C1 segment of cervical spinal cord (tissue), 14 donors: ENCODE data around the gene ABLIM1.

ENCODE experiments used
- DNase-seq, 14 donors: peaks; one replicate each; lab custom pipeline; 2025; lab: John Stamatoyannopoulos, UW

Gene ABLIM1

GRCh38 chr10:114648368-114648767 lies 9.7 kb downstream of the ABLIM1 start:
- no peak for DNase-seq

DNA sequence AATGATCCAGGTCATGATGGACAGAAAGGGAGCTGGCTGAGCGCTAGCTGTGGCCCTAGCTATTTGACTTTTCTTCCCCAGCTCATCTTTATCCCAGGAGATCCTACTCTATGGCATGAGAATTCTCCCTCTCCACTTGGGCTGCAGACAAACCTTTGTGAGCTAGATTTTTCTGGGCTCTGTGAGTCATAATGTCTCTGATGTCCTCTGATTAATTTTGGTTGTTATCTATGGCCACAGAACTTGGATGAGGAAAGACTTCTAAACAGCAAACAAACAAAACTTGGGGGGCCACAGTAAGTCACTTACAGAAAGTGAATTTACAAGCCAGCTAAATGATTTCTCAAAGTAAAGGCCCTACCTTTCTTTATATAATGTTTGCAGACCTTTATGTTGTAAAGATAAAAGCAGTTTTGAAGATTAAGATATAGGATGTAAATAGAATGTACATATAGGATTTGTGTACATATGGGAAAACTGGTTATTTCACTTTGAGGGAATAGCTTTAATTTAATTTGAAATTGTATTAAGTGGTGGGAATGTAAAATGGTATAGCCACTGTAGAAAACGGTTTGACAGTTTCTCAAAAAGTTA lies 10.4 kb downstream of the ABLIM1 start:
- DNase-seq = no peak

DNA sequence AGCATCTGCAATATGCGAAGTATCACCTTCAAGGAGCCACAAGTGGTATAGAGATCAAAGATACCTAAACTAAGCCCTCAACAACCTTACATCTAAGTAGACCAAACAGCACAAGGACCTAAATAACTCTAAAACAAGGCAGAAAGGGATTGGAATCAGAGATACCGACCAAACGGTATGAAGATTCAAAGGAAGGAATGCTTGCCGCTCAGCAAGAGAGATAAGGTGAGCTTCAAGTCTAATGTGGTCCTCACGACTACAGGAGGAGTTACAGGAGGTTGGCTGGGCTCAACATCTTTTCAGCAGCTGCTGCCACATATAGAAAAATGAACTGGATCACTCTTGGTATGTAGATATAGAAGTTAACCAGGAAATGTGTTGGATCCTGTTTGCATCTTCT lies 11.6 kb downstream of the ABLIM1 start:
- no peak for DNase-seq

DNA sequence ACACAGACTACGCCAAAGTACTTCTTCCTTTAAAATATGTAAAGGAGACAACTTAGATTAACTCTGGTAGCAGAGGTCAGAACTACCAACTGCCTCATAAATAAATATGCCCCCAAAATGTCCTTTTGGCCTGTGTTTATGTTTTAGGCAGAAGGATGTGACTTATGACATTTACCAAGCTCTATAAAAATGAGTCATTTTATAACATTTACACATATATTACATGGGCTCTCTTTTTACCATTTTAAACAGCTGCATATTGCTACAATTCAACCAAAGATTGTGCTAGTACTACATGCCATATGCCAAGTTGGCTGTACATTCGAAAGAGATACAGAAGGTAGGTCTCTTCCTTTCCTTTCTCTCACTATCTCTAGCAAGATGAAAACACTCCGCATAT lies 12.4 kb downstream of the ABLIM1 start:
- no peak for DNase-seq

- no peak for DNase-seq
Observed at GRCh38 chr10:114643158-114643557, 14.9 kb downstream of the ABLIM1 start.

- no peak for DNase-seq
Observed at GRCh38 chr10:114642729-114643128, 15.3 kb downstream of the ABLIM1 start.

DNA sequence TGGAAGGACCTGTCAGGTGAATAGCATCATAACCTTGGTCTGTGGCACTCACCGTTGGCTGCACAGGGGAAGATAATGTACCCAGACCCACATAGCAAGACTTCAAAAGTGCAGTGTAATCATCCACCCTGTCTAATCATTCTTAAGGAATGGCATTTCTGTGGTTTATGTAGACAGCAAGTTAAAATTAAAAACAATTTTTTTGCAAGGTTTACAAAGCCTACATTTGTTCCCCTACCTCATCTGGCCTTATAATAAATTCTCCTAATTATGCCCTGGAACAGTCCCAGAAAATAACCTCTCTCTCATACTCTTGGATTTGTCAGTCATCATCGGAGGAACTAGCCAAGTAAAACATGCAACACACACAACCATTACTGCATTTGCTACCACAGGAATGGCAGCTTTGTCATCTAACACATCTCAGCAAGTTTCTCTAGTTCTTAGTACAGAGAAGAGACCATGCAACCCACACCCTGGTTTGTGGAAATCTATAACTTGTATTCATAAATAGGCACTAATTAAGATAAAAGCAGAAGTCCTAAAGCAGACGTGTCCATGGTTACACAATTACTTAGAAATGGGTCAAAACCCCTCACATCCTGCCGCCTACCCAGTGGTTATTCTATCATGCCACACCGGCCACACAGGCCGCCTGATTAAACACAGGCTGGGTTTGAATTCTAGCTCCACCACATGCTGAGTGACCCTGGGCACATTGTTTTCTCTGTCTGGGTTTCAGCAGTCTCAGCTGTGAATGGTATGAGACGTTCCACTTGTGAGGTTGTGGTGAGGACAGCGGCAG lies 19.1 kb downstream of the ABLIM1 start:
- no peak for DNase-seq

DNA sequence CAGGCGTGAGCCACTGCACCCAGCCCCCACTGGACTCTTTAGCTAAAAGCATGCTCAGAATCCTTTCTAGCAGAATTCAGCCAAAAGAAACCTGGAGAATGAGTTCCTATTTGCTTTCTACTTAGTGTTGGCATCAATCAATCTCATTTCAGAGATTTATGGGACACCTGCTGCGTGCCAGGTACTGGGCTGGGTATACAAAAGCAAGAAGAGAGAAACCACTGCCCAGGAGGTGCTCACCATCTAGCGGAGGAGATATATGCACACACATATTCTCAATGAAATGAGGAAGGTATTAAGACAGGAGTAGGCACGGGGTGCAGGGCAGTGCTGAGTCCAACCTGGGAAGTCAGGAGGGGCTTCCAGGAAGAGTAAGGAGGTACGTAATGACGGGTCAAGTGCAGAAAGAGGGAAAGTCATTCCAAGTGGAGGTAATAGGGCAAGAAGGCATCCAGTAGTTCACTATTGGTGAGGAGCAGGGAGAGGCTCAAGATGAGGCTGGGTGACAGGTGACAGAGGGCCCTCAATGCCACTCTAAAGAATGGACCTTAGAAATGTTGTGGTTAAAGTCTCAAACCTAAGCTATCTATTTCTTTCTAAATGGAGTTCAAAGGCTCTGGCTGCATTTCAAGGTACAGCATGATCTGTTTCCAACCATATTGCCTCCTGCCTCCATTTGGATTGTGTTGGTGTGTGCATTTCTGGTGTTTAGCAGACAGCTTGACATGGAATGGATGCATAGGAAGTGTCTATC lies 22.1 kb downstream of the ABLIM1 start:
- no peak for DNase-seq

DNA sequence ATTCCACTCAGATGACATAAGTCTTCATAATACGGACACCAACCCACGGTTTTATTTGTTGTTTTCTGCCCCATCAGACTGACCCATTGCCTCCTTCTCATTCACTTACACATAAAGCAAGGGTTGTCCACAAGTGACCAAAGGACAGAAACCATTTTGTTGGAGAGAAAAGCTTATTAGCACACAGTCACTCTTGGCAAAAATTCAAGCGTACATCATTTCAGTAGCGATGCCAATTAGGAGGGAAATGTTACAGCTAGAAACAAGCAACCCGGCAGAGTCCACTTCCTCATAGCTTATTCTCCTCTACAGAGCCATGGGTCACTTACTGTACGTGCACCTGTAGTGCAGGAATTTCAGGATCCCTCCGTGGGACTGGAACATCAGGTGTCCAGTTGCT lies 23.0 kb downstream of the ABLIM1 start:
- peak in 1 of 14 donors; percentile 63 for DNase-seq

DNA sequence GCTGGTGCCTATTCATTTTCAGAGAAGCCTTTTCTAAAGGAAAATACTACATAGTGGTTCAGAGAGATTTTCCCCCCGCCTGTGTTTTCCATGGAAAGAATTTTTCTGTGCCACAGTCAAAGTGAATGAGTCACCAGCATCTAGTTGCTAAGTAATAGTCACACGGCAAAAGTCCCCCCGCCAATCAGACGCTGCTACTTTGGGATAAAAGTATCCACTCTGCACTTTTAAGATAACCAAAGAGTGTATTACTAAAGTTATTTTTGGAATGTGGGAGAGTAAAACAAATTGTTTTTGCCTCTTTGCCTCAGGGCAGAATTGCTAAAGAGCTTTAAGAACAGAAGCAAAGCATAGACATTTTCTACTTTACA lies 23.5 kb downstream of the ABLIM1 start:
- DNase-seq = peak in 3 of 14 donors; percentile 3 to 51 (median 18)

DNA sequence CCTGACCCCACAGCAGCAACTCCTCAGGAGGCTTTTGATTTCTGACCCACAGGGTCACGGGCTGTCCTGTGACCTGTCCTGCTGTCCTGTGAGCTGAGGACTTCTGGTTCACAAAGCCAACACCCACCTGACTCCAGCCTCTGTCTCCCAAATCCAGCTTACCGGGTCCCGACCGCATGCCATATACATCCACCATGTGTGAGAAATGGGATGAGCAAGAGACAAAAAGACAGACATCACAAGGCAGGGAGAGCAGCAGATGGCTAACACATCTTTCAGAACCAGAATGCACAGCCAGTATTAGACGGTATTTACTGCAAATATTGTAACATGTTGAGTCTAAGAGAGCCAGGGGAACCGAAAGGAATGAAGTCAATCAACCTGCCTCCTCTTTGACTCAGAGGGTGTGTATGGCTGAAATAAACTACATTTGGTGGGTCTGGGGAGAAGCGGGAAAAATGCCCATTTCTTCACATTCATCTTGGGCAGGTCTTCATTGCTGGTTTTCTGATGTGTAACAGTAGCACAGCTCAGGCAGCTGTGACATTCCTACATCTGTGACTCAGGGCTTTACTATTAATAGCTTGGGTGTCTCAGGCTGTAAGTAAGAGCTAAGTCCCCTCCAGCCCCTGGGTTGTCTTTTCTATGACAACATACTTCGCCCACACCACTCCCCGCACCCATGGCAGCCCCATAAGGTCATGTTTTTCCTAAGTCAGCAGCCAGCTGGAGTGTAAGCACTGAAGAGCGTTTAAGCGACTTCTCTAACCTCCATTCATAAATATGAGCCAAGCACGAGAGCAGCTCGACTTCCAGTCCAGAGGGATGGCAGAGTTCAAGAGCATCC lies 25.0 kb downstream of the ABLIM1 start:
- DNase-seq = peak in 3 of 14 donors; percentile 19 to 71 (median 21)

GRCh38 chr10:114631666-114632417 lies 26.2 kb downstream of the ABLIM1 start:
- DNase-seq = peak in 4 of 14 donors; percentile 7 to 60 (median 30)

- peak in 1 of 14 donors; percentile 66 for DNase-seq
Observed at GRCh38 chr10:114631090-114631665, 26.9 kb downstream of the ABLIM1 start.

DNA sequence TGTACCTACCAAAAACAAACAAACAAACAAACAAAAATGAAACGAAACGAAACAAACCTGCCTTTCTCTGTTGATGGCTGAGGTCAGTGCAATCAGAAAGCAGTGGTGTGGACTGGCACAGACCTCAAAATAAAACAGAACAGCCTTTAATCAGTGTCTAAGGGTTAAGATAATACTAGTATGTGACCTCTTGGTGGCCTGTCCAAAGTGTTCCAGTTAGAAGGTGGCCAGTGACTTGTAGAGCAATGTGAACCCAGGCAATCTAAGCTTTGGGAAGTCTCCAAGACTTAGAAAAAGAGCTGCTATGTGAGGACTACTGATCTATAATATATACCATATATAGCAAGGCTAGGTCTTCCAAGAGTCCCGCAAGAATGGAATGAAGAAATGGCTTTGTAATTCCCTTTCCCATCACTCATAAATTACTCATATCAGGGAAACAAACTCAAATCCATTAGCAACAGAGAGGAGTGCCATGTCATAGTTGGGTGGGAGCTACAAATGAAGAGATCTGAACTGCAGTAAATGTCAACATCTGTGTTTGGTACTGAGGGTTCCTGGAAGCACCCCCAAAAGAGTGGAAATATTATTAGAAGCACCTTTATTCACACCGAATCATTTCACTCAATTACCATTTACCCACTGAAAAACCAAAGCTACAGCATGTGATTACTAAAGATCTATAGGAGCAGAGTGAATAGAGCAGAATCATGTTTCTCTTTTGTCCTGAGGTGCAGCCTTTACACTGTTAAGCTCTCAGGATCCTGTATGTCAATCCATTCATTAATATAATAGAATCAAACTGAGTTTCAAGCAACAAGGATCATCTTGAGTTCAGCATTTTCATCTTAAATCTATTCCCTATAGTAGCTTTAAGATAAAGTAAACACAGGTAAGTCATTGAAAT lies 28.0 kb downstream of the ABLIM1 start:
- peak in 1 of 14 donors; percentile 62 for DNase-seq

DNA sequence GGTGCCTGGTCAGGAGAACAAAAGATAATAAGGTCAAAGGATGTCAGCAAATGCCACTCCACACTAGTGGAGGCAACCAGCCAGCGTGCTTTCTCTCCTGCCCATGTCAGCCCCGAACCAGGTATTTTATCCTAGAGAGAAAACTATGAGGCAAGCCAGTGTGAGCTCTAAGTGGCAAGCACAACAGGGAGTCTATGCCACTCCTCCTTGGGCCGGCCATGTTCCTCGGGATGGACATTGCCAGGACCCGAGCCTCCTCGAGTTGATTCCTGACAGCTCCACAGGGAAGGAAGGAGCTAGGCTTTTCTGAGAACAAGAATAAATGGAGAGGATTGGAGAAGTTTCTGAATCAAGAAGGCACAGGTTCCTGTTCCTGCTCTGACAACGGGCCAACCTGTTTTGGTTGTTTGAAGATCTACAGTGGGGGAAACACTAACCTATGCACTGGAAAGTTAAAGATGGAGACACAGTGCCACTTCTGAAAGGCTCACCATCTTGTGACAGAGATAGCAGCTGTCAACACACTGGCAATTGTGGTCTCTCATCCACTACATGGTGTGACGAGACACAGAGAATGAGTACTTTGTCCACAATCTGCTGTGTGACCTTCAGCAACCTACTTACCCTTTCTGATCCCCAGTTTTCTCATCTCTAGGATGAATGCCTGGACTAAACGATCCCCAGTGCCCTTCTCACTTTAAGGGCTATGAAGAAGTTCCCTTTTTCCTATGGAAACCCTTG lies 28.8 kb downstream of the ABLIM1 start:
- peak in 1 of 14 donors; percentile 62 for DNase-seq

- no peak for DNase-seq
Observed at GRCh38 chr10:114628106-114628505, 30.0 kb downstream of the ABLIM1 start.

DNA sequence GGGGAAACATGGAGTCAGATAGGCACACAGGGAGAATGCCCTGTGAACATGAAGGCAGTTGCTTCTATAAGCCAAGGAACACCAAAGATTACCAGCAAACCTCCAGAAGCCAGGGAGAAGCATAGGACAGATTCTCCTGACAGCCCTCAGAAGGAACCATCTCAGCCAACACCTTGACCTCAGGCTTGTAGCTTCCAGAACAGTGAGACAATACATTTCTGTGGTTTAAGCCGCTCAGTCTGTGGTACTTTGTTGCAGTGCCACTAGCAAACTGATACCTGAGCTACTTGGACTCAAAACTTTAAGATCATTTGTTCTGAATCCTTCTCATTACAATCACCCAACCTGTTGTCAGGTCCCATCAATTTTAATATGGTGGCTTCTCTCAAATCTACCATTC lies 31.2 kb downstream of the ABLIM1 start:
- no peak for DNase-seq

DNA sequence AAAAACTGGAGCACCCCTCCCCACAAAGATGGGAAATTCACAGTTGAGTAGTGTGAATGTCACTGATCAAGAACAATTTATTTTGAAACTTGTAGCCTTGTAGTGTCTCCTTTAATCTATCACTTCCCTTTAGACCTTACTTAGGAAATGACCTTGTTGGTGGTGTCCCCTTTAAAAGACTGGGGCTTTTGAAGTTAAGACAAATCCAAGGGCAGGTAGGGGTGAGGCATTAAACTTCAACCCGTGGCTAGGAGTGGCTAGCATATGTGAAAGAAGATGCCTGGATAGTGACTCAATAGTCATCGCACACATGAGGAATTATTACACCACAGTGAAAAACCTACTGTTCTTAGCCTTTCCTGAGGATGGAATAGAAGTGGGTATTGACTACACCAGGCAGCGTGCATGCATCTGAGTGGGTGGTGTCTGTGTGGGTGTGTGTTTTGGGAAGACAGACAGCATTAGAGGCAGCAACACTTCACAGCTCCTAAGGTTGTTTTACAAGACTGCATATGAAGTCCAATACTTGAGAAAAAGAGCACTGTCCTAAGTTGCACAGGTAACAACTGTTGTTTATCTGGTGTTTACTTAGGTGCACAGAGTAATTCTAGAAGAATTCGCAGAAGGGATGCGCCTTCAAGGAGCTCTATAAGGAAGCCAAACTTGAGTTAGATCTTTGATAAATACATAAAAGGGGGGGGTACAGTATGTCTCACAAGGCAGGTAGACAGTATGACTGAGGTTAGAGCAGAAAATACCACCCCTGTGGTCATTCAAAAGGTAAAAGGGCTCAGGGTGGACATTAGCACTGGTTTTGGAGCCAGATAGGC lies 32.9 kb downstream of the ABLIM1 start:
- no peak for DNase-seq
